Panc1 (cell line): ENCODE data around the gene FBXO36. TPM values are rescaled to one million over a fixed set of nuclear protein-coding genes. Genes with fewer than 3 reads are reported as not detected.

ENCODE experiments used
- ATAC-seq: fragments of 200-7000 bp; cut with Tn5 transposase; 2 replicates; pipeline ENCODE4 v1.9.1; 2020; ENCODE audit warnings: mild to moderate bottlenecking, moderate library complexity
- BruUV-seq: library from RNA; stranded (reverse); fragments of 400-500 nt; replicated peaks from 2 replicates; lab custom pipeline; 2021; lab: Mats Ljungman, UMichigan
- CTCF ChIA-PET: fragments of 300-600 bp; sonication (Branson Sonifier 250); formaldehyde crosslinking; loops from one replicate; lab custom pipeline; 2022; ENCODE audit warnings: antibody characterized with exemption; lab: Charles Lee
- POLR2A ChIA-PET: fragments of 300-600 bp; sonication (Branson Sonifier 250); formaldehyde crosslinking; loops from one replicate; lab custom pipeline; 2022; ENCODE audit warnings: antibody characterized with exemption; lab: Charles Lee
- DNase-seq: peaks from one replicate; pipeline ENCODE4 v3.0.0-alpha.2; 2010; ENCODE audit warnings: low read depth, low spot score
- H3K27ac ChIP-seq: 2 replicates; pipeline ENCODE4 v1.5.1; 2011; ENCODE audit warnings: mild to moderate bottlenecking, low read length, inconsistent platforms
- H3K27me3 ChIP-seq: fragments of 200-500 bp; sonication (Bioruptor generic); 2 replicates; pipeline ENCODE4 v1.6.0; 2014; ENCODE audit warnings: low read length, inconsistent platforms; ENCODE audit not compliant: control insufficient read depth, insufficient read depth
- H3K36me3 ChIP-seq: fragments of 200-500 bp; sonication (Bioruptor generic); 2 replicates; pipeline ENCODE4 v1.5.1; 2014; ENCODE audit warnings: inconsistent platforms, mild to moderate bottlenecking, low read length, moderate library complexity; ENCODE audit not compliant: control insufficient read depth, insufficient read depth
- H3K4me1 ChIP-seq: 2 replicates; pipeline ENCODE4 v1.5.1; 2011; ENCODE audit warnings: inconsistent platforms, mild to moderate bottlenecking, low read length, moderate library complexity; ENCODE audit not compliant: control insufficient read depth, insufficient read depth
- H3K4me3 ChIP-seq, 2 experiments: 2 replicates each; pipeline ENCODE4 v1.5.1; 2011 to 2012; ENCODE audit warnings: low read depth in 2 of 2, low read length in 2 of 2, mild to moderate bottlenecking in 2 of 2, inconsistent platforms in 1 of 2, moderate library complexity in 1 of 2
- H3K9me3 ChIP-seq: fragments of 200-500 bp; sonication (Bioruptor generic); 2 replicates; pipeline ENCODE4 v1.5.1; 2014; ENCODE audit warnings: low read depth, mild to moderate bottlenecking, inconsistent platforms, low read length, moderate library complexity; ENCODE audit not compliant: control insufficient read depth, insufficient read depth
- POLR2AphosphoS5 ChIP-seq: IDR thresholded peaks from 2 replicates; pipeline ENCODE4 v1.6.1; 2012; ENCODE audit warnings: mild to moderate bottlenecking, low read depth, low read length, moderate library complexity
- SIN3A ChIP-seq: IDR thresholded peaks from 2 replicates; pipeline ENCODE4 v1.6.1; 2012; ENCODE audit warnings: low read depth, mild to moderate bottlenecking, low read length, moderate library complexity, borderline replicate concordance; ENCODE audit not compliant: insufficient read depth
- TCF7L2 ChIP-seq: IDR thresholded peaks from 2 replicates; pipeline ENCODE4 v1.6.1; 2011; ENCODE audit warnings: mild to moderate bottlenecking, low read depth, low read length, inconsistent platforms
- in situ Hi-C: cut with HindIII; loops from 2 replicates; pipeline ENCODE4 v1.10.0; 2016; ENCODE audit warnings: low sequenced_read_pairs, low pct_unique_long_range_greater_than_20kb
- intact Hi-C: fragments of 100-400 bp; cut with micrococcal nuclease; formaldehyde crosslinking; loops from one replicate; pipeline ENCODE4 v1.10.0; 2022; ENCODE audit not compliant: unreplicated experiment
- total RNA-seq: library from RNA; stranded (reverse); gene quantifications from one replicate; pipeline ENCODE4 v1.2.1, GENCODE V29; 2021; ENCODE audit not compliant: unreplicated experiment
- TF ChIP-seq, protein P1 (sequence below): fragments of 450-650 bp; IDR thresholded peaks from 2 replicates; pipeline ENCODE4 v1.5.1; 2017; ENCODE audit warnings: mild to moderate bottlenecking
- TF ChIP-seq, protein P2 (sequence below), 2 experiments: IDR thresholded peaks; 2 replicates each; pipeline ENCODE4 v1.6.1; 2011 to 2012; ENCODE audit warnings: low read depth in 2 of 2, control low read depth in 1 of 2, low read length in 1 of 2, mild to moderate bottlenecking in 1 of 2, moderate library complexity in 1 of 2; ENCODE audit not compliant: insufficient read depth in 1 of 2

The FBXO36 gene
- total RNA-seq, 1 experiment from 2014 or later, result 3.9 TPM

DNA sequence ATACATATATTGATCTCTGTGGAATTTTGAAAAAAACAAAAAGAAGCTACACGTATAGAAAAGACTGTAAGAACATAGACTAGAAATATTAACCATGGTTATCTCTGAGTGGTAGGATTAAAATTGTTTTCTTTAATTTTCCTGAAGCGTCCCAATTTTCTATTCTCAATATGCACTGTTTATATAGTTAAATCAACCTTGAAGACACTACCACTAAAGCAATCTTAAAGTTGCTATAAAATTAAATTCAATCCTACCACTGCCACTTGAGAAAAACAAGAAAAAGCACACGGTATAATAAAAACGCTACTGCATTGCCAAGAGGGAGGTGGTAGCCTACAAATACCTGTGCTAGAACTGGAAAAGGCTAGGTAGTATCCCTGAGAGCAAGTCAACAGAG lies 47.7 kb upstream of the FBXO36 start:
- ATAC-seq (no peak), DNase-seq (no peak)
- no peak overlapping the region for H3K27ac ChIP-seq
- TF ChIP-seq POLR2AphosphoS5 (no peak), SIN3A (no peak), TCF7L2 (no peak)
- TF ChIP-seq, protein P1, sequence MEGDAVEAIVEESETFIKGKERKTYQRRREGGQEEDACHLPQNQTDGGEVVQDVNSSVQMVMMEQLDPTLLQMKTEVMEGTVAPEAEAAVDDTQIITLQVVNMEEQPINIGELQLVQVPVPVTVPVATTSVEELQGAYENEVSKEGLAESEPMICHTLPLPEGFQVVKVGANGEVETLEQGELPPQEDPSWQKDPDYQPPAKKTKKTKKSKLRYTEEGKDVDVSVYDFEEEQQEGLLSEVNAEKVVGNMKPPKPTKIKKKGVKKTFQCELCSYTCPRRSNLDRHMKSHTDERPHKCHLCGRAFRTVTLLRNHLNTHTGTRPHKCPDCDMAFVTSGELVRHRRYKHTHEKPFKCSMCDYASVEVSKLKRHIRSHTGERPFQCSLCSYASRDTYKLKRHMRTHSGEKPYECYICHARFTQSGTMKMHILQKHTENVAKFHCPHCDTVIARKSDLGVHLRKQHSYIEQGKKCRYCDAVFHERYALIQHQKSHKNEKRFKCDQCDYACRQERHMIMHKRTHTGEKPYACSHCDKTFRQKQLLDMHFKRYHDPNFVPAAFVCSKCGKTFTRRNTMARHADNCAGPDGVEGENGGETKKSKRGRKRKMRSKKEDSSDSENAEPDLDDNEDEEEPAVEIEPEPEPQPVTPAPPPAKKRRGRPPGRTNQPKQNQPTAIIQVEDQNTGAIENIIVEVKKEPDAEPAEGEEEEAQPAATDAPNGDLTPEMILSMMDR, result no peak
- TF ChIP-seq, protein P2, sequence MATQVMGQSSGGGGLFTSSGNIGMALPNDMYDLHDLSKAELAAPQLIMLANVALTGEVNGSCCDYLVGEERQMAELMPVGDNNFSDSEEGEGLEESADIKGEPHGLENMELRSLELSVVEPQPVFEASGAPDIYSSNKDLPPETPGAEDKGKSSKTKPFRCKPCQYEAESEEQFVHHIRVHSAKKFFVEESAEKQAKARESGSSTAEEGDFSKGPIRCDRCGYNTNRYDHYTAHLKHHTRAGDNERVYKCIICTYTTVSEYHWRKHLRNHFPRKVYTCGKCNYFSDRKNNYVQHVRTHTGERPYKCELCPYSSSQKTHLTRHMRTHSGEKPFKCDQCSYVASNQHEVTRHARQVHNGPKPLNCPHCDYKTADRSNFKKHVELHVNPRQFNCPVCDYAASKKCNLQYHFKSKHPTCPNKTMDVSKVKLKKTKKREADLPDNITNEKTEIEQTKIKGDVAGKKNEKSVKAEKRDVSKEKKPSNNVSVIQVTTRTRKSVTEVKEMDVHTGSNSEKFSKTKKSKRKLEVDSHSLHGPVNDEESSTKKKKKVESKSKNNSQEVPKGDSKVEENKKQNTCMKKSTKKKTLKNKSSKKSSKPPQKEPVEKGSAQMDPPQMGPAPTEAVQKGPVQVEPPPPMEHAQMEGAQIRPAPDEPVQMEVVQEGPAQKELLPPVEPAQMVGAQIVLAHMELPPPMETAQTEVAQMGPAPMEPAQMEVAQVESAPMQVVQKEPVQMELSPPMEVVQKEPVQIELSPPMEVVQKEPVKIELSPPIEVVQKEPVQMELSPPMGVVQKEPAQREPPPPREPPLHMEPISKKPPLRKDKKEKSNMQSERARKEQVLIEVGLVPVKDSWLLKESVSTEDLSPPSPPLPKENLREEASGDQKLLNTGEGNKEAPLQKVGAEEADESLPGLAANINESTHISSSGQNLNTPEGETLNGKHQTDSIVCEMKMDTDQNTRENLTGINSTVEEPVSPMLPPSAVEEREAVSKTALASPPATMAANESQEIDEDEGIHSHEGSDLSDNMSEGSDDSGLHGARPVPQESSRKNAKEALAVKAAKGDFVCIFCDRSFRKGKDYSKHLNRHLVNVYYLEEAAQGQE (IDR thresholded peaks at IDR 0.05; ENCODE audit: insufficient read depth in 1 of 2, low read depth in 2 of 2, low read length in 1 of 2), result no peak
- peaks cover 13% of the 10 kb centered on the region for H3K36me3 ChIP-seq
- ChIA-PET CTCF (no interaction called here), POLR2A (no interaction called here)
- no peaks in the 10 kb centered on the region for H3K27me3 ChIP-seq
- intact Hi-C loops, result no loop called here
- BruUV-seq, result no TSS peak
- in situ Hi-C loops, result no loop called here
- no peaks in the 10 kb centered on the region for H3K9me3 ChIP-seq
- no peak overlapping the region for H3K4me3 ChIP-seq
- no peaks in the 10 kb centered on the region; the same call in 1 of the 2 replicates for H3K4me1 ChIP-seq

DNA sequence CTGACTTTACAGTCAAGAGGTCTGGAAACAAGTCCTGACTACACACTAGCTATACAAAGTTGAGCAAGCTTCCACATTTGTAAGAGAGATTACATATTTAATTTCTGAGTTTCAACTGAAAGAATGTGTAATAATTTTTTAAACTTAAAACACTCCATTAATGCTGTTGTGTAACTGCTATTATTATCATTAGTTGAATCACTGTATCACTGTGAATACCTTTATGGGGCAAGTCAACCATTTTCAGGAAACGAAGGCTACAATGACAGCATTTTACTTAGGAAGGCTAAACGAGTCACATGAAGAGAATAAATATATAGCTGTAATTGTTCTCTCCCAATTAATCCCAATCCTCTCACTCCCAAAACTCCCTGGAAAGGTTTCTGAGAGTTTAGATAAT lies 46.8 kb upstream of the FBXO36 start:
- Histone ChIP-seq H3K9me3 (no peaks in the 10 kb centered on the region), H3K4me3 (no peak overlapping the region), H3K4me1 (no peaks in the 10 kb centered on the region; the same call in 1 of the 2 replicates), H3K27ac (no peak overlapping the region), H3K27me3 (no peaks in the 10 kb centered on the region), H3K36me3 (peaks cover 19% of the 10 kb centered on the region)
- in situ Hi-C loops (no loop called here), intact Hi-C loops (no loop called here)
- ChIA-PET POLR2A (no interaction called here), CTCF (interaction anchor here (0.6 kb wide), 1 partner anchor 27 kb away, joined by 3 read pairs; no protein-coding TSS in a partner anchor)
- no TSS peak for BruUV-seq
- ATAC-seq, result no peak
- TF ChIP-seq TCF7L2 (no peak), SIN3A (no peak), POLR2AphosphoS5 (no peak)
- TF ChIP-seq, protein P1, result no peak
- TF ChIP-seq, protein P2 (IDR thresholded peaks at IDR 0.05; ENCODE audit: insufficient read depth in 1 of 2, low read depth in 2 of 2, low read length in 1 of 2), result no peak
- DNase-seq, result no peak
